Measurements from ENCODE around the gene LHX1.

LHX1 gene

DNA sequence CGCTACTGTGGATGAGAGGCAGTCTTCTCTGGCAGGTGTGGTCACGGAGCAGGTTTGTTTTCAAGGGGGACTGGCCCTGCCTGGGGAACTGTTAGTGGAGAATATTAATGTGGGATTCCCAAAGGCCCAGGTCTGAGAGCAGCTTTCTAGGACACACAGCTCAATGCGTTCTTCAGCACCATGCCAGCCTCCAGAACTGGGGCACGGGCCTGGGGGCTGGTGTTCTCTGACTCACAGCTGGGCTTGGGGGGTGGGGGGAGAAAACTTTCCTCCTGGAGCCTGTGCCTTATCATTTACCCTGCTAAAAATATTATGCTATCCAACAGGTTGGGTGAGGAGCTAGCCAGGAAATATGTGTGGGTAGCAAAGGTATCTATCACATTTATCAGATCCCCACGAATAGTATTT, 13.5 kb upstream of the LHX1 start:
- no peak for DNase-seq

GRCh38 chr17:36926226-36926625, 11.0 kb upstream of the LHX1 start:
- no peak for DNase-seq

DNA sequence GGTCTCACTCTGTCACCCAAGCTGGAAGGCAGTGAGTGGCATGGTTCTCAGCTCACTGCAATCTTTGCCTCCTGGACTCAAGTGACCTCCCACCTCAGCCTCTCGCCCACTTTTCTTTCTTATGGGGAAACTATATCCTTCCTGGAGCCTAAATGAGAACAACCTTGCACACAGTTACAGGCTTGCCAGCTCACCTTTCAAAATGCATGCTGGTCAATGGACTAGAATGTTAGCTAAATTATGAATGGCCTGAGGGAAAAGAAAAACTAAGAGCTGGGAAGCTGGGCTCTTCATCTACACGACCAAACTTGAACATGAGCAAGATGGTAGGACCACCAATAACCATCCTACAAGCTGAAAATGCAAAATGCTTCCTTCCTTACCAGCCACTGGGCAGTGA, 10.6 kb upstream of the LHX1 start:
- no peak for DNase-seq

GRCh38 chr17:36928471-36929345, 8.6 kb upstream of the LHX1 start:
- no peak for DNase-seq

GRCh38 chr17:36929851-36930582, 7.3 kb upstream of the LHX1 start:
- DNase-seq, result no peak

GRCh38 chr17:36930583-36930900, 6.7 kb upstream of the LHX1 start:
- no peak for DNase-seq

DNA sequence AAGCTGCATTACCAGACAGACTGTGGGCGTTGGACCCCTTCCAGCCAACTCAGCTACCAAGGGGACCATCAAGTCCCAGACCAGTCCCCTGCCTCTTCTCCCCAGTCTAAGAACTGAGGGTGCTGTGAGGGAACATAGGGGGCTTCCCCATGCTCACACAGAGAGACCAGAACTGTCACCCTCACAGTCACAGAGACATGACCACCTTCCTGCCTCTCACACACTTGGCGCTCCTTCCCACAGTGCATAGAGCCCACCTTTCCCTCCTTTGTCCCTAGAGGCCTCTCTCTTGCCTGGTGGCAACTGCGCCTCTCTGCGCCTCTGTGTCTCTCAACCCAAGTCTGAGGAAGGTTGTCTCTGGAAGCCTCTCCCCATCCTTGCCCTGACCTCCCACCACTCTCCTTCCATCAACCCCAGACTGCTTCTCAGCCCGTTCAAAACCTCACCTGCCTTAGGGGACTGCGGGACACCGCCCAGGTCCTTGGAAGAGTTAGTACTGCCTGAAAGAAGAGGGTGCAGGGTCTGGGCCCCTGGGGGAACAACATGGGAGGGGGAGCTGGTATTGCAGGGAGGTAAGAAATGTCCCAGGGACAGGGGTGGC, 6.1 kb upstream of the LHX1 start:
- no peak for DNase-seq

- DNase-seq, result no peak
Observed at GRCh38 chr17:36931697-36932382, 5.4 kb upstream of the LHX1 start.

DNA sequence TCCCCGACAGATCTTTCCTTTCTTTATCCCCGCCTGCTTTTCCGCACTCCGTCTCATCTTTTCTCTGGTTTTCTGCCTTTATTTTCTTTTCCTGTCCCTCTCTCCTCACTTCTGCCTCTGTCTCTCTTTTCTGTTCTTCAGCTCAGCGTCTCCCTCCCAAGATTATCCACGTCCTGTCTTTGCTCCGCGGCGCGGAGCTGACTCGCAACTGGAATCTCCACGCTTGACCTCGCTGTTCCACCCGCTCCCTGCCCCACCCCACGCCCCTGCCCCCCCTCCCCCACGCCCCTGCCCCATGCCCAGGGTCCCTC, 4.9 kb upstream of the LHX1 start:
- no peak for DNase-seq

DNA sequence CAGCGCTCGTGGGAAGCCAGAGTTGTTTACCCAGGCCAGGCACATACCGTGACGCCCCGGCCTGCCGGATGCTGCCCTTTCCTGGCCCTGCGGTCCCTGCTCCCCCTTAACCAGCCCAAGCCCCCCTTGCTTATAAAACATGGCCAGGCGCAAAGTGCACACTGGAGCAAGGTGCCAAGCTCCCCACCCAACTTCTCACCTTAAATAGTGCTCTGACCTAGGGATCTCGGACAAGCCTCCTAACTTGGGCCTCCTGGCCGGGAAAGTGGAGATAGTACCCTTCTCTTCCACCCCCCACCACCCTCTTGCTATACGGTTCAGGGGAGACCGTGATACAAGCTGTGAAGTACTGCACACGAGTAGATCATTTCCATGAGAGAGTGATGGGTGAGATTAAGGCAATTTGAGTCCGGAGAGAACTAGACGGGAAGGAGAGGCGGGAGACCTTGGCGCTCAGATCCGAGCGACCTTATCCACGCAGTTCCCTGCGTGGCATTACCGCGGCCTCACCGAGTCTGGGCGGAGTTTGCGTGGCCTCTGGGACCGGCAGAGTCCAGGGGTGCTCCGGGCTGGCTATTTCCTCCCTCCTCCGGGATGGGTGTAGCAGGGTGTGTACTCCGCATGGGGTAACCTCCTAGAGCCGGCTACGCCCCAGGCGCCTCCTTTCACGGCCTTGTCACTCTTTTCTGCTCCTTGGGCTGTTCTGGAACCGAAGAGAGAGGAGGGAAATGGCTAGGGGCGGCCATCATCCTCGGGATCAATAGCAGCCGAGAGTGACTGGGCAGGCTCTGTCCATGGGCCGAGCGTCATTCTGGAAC, 4.4 kb upstream of the LHX1 start:
- DNase-seq, result no peak

DNA sequence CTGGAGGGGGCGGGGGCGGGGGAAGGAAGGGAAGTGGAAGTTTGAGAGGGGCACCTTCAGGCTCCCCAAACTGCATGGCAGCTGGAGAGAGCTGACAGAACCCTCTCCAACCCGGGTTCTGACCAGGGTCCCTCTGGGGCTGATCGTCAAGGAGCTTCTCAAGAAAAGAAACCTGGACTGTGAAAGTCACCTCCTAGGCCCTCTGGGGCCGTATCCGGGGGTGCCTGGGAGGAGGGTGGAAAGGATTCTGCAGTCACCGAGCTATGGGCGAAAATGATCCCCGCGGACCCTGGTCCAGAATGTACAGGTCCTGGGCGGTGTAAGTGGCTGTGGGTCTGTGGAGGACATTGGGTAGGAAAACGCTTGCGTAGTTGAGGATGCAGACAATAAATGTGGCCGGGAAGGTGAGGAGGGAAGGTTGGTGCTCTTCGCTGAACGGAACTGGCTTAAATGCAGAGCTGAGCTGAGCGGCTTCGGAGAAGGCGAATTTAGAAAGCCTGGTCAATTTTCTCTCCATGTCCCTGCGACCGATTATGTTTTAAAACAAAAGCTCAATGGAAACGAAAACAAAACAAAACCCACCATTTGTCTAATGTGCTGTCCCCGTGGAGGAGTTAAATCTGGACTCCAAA, 3.6 kb upstream of the LHX1 start:
- DNase-seq, result no peak

DNA sequence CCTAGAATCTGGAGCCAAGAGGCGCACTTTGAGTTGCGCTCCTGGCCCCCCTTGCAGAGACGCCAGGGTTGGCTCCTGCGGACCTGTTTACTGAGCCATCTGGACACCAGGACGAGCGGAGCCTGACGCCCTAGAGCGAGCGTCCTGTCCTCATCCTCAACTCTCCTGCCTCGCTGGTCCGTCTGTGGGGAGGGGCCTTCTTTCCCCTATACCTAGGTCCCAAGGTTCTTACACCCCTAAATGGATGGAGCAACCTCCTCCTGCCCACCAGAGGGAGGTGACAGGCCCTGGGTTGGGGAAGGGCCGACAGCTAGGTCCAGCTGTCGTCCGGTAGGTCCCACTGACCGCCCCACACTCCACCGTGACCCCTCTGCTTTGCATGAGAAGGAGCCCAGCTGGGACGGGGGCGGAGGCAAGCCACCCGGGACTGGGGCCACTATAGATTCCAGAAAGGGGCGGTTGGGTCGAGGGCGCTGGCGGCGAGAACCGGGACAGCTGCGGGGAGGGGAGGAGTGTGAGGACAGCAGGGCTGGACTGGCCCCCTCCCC, 3.1 kb upstream of the LHX1 start:
- no peak for DNase-seq

GRCh38 chr17:36934692-36935630, 2.3 kb upstream of the LHX1 start:
- no peak for DNase-seq

DNA sequence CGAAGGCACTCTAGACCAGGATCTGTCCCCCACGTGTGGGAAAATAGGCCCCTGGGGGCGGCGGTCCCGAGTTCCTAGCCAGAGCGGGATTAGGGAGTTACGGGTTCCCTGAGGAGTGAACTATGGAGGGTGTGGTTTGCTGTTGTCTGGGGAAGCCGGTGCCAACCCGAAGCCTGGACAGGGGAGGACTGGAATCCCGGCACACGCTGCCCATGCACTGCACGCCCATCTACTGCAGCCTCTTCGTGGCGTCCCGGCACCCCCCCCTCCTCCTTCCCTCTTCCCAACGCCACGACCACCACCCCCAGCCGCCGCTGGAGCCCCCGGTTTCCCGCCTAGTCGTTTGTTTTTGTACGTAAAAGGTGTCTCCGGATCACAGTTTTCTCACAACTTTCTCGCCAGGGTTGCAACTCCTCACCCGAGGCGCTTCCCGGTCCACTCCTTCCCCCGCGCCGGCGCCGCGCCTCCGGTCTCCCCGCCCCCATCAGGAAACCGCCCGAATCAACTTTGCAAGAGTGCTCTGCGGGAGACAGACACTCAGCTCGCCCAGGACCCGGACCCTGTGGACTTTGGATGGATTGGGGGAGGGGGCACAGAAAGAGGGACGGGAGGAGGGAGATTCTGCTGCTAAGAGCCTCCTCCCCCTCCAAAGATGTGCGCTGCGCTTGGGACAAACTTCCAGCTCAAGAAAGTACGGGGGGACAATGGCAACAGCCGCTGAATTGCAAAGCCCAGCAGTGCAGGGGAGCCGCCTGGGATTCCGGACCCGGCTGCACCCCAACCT, 1.4 kb upstream of the LHX1 start:
- DNase-seq, result no peak

DNA sequence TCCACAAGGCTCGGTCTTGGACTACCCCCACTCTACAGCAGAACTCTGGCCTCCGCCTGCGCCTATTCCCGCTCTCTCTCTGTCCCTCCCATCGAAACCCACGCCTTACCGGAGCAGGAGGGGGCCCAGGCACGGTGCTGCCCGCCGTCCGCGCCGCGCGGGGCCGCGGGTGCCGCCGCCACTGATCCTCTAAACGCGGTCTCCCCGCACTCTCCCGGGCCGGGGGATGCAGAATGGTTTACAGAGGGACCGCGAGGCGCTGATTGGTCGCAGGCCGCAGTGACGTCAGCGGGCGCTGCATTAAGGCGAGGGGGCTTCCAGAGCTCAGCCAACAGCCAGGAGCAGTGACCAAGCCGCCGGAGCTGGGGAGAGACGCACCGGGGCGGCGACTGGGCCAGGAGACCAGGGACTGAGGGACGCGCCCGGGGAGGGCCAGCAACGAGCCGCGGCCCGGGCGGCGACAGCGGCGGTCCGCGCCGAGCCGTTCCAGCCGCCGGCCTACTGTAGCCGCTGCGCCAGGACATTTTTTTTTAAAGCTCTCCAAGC, 747 bp upstream of the LHX1 start:
- no peak for DNase-seq

DNA sequence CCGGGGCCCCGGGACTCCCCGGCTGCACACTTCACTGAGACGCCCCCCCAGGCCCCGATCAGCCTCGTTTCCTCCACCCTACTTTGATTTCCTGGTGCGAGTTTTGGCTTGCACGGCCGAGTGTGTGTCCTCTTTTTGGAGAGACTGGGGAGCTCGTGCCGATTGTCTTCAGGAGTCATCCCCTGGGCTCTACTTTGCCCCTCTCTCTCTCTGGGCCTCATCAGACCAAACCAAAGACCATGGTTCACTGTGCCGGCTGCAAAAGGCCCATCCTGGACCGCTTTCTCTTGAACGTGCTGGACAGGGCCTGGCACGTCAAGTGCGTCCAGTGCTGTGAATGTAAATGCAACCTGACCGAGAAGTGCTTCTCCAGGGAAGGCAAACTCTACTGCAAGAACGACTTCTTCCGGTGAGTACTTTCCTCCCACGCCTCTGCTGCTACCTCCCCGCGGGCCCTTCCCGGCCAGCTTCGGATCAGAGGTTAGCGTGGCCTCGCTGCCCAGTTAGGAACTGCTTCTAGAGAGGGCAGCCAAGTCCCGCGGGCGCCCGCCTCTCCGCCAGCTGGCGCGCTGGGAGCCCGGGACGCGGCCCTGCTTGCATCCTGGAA, 787 bp downstream of the LHX1 start:
- DNase-seq, result no peak

DNA sequence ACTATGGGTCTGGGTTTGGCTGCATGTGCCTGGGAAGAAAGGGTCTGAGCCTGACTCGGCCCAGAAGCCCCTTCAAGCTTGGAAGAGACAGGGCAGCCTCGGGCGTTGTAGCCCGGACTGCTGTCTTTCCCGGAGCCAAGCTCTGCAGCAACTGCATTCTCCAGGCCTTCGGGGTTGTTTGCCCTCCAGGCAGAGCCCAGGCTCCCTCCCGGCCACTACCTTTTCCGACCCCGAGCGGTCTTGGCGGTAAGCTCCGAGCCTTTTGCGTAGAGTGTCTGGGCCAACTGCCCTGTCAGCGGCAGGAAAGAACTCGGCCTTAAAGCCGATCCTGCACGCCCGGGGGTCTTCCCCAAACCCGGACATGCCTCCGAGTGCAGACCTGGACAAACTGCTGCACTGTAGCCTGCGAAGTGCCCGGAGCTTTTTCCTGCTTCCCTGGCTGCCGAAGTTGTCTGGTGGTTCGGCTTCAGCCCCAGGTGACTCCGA, 1.3 kb downstream of the LHX1 start:
- no peak for DNase-seq

GRCh38 chr17:36939052-36939801, 2.0 kb downstream of the LHX1 start:
- DNase-seq, result no peak
